GM19239 (cell line): ENCODE data around the gene DET1.
"Not testable (repeated sequence)": the region's sequence is repeated elsewhere in the genome, so short reads cannot be mapped to it uniquely, and the experiment has no call there.

Experiments
- DNase-seq: peaks from one replicate; pipeline ENCODE4 v3.0.0; 2011; ENCODE audit warnings: low spot score; ENCODE audit not compliant: insufficient read length
- FAIRE-seq: peaks from 2 replicates; lab custom pipeline; 2011; peaks lifted over from hg19 to GRCh38; lab: Jason Lieb, UNC

DET1 gene

DNA sequence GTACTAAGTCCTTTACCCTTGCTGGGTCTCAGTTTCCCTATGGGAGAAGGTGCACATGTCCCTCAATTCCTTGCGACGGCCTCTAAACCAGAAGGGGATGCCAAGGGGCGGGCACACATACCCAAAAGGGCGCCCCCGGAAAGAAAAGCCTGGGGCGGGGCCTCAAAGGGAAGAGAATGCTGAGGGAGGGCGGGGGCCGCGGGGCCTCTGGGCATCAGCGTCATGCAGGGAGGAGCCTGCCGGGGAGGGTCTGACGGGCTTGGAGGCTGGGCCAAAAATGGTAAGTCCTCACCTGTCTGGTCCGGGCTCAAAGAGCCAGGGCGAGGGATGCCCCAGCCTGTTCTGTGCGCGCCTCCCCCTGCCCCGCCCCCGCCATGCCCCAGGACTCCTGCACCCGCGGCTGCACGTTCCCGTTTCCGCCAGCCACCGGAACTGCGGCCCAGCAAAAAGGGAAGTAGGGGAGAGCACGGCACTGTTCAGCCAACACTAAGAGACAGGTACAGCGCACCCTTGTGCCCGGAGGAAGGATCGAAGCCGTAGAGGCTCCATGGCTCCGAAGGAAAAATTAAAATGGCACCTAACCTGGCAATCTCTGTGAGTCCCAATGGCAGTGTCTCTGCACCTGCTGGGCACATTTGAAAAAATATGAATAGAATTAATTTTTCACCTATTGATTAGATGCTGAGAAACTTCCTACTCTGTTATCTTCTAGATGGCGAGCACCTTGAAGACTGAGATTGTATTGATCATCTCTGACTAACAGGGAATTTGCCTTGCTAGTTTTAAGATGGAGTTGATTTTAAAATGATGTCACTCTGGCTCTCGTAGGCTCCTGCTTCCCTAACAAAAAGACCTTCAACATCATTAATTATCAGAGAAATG, at the start of gene DET1:
Gene DET1, minus strand, starts transcription at position 434 of the 882 bp plus-strand sequence. CDS start 14,976 bp downstream, outside the sequence.
- FAIRE-seq (peak; percentile 84), DNase-seq (peak; percentile 96)

DNA sequence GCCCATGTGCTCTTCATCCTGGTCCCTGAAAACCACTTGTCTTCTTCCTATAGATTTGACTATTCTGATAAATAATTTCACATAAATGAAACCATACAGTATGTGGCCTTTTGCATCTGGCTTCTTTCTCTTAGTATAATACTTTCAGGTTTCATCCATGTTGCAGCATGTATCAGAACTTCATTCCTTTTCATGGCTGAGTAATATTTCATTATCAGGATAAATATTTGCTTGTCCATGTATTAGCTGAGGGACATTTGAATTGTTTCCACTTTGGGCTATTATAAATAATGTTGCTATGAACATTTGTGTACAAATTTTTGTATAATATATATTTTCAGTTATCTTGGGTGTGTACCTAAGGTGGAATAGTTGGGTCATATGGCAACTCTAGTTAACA, 44.9 kb upstream of the DET1 start:
- DNase-seq (no peak), FAIRE-seq (no peak)

DNA sequence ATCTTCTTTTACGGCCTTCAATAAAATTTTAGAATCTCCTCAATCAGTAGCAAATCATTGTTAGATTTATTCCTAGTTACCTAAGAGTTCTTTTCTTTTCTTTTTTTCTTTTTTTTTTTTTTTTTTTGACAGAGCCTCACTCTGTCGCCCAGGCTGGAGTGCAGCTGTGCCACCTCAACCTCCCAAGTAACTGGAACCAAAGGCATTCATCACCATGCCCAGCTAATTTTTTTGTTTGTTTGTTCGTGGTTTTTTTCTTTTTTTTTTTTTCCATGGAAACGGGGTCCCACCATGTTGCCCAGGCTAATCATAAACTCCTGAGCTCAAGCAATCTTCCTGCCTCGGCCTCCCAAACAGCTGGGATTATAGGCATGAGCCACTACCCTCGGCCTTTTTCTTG, 44.3 kb upstream of the DET1 start:
- FAIRE-seq (no peak), DNase-seq (no peak)

DNA sequence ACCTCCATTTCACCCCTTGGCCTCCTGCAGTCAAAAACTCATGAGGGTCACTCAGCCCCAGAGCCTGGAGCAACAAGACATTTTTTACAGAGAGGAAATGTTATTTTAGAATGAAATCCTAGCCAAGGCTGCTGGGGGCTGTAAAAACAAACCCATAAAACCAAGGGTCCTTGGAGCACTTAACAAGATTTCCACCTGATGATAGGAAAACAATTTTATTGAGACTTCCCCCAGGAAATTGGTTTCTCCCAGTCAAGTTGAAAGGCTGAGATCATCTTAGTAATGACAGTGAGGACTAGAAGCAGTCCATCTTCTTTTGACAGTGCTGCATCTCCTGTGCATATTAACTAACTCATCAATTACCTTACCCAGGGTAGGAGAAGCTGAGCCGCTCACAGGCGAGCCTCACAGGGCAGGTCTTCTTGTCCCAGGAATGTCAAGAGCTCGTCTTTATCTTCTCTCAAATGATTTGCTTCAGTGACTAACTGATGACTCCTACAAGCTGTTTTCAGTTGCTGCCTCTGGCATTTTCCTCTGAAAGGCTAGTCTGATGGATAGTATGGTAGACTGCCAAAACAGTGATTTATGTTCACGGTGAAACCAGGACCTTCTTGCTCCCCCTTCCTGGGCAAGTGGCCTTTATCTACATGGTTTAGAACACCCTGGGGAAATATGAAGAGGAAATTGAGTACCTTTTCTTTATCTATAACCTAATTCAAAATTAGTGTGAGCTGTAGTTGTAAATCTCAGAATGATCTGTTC, 40.1 kb upstream of the DET1 start:
- FAIRE-seq (no peak), DNase-seq (no peak)

DNA sequence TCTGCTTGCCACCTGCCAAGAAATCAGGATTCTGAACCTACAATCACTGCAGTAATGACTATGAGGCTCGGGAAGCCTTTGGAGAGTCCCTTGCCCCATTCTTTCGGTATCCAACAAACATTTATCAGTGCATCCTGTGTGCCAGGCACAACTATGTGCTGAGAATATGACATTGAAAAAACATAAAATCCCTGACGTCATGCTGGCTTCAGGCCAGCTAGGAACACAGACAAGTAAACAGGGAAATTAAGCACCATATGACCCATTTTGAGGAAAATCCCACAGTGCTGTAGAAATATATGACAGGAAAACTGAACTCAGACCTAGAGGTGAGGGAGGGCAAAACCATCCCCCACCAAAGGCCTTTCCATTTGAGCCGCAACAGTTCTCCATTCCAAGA, 34.1 kb upstream of the DET1 start:
- DNase-seq (no peak), FAIRE-seq (no peak)

DNA sequence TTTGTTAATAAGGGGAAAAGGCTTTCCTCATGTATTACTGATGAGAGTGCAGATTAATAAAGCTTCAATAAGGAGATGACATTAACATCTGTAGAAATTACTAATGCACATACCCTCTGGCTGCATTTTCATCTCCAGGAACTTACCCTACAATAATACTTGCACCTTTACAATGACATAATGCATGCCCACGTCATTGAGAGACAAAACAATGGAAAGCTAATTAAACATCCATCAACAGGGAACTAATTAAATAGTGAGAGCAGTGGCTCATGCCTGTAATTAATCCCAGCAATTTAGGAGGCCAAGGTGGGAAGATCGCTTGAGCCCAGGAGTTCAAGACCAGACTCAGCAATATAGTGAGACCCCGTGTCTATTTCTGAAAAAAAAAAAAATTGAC, 32.8 kb upstream of the DET1 start:
- DNase-seq (no peak), FAIRE-seq (no peak)

DNA sequence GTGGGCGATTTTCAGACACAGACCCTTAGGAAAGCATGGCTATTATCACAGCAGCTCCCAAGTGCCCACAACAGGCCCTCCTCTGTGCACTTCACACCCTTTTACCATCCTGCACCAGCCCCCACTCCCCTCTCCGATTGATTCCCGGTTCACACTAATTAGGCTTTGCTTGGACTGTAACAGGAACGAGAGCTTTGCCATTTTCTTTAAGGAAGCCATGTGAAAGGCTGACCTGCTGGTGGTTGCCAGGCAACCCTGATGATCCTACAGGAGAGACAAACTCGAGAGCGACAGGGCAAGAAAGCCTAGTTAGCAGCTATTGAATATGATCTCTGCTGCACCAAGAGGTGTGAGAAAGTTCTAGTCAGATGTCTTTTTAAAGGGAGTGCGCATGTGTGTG, 28.2 kb upstream of the DET1 start:
- no peak for DNase-seq

DNA sequence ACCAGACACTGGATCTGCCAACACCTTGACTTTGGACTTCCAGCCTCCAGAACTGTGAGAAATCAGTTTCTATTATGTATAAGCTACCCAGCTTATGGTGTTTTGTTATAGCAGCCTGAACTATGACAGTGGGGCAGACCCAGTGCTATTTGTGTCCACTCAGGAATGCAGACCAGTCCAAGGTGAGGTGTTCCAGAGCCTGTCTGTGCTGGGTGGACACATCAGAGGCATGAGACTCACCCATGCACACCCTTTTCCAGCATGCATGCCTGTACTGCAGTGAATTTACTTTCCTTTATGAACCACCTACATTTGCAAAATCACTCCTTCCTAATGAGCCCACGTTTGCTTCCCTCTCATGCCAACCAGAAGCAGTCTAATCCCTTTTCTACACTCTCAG, 27.6 kb upstream of the DET1 start:
- DNase-seq: no peak
- FAIRE-seq: no peak

More for the DNA sequence above, 28.2 kb upstream of the DET1 start:
- no peak for FAIRE-seq

DNA sequence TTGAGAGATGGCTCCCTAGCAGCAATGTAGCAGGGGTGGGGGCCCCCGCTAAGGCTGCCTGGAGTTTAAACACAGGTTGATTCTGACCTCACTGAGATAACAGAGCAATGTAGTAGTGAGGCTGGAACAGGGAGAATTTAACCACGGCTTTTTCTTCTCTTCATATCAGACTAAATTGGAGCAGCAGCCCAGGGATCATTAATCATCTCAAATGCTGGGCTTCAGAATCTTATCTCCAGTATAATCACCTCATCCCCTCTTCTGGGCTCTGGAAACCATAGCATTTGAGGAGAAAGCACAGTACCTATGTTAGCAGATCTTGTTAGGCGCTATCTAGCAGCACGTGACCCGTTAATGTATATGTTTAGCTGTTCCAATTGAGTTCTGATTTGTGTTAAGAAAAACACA, 25.4 kb upstream of the DET1 start:
- DNase-seq (no peak), FAIRE-seq (no peak)

DNA sequence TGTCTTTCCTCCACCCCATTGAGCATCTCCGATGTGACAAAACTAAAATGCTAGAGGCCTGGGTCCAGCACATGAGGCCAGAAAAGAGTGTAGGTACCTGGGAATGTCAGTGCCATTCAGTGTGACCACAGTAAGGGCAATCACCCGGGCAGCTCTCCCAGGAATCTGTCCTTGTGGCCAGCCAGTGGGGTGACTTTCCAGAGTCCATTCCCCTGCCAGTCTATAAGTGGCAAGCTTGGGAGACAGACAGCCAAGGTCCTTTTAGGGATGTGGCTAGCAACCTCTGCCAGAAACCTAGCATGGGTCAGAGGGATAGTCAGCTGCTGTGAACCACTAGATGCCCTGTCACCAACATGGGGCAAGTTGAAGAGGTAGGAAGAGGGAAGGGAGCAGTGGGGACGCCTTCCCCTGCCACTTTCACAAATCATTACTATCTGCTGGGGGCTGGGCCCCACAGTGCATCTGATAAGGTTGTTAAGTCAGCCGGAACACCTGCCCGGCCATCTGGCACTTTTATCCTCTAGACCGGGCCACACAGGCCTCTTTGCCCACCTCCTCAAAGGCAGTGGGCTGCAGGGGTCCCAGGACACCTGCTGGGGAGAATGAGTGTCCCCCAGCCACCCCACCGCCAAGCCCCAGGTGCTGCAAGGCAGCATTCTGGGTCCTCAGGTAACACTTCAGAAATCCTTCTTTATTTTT, 24.8 kb upstream of the DET1 start:
- FAIRE-seq (no peak), DNase-seq (no peak)

DNA sequence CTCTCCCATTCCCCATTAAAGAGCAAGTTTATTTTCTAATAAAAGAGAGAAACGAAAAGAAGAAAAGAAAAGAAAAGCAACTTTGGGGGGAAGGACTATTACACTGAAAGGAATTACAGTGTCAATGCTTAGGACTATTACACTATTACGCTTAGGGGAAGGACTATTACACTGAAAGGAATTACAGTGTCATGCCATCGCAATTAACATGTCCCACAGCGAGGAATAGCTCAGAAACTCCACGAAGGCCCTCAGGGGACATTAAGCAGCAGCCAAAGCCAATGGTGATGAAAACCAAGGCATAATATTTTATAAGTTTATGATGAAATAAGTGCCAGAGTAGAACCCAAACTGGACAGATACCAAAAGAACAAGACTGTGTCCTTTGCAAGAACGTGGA, 22.1 kb upstream of the DET1 start:
- DNase-seq: no peak
- FAIRE-seq: no peak

DNA sequence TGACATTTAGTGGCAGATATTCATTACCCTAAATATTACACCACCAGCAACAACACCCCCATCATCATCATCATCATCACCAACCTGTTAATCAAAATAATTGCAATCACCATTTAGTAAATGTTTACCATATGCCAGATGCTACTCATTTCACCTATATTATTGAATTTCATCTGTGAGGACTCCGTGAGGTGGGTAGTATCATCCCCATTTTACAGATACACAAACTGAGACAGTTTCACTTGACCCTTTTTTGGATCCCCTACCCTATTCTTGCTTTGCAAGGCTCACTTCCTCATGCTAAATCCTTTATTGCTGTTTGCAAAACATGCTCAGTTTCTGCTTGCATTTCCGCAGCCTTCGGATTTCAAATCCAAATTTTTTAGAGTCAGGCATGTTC, 18.3 kb upstream of the DET1 start:
- FAIRE-seq: no peak
- DNase-seq: no peak

DNA sequence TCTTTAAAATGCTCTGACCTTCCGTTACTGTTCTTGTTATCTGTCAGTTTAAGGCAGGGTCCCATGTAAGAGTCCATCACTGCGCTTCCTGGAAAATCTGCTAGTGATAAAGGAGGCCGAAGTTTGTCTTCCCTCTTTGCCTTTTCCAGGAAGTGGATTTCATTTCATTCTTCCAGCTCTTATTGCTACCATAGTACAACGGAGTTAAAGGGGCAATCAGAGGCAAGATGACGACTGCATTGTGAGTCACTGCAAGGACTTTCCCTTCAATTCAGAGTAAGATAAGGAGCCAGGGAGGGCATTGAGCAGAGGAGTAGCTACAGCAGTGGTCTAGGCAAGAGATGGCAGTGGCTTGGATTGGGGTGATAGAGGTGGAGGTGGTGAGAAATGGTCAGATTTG, 17.2 kb upstream of the DET1 start:
- no peak for FAIRE-seq
- no peak for DNase-seq

DNA sequence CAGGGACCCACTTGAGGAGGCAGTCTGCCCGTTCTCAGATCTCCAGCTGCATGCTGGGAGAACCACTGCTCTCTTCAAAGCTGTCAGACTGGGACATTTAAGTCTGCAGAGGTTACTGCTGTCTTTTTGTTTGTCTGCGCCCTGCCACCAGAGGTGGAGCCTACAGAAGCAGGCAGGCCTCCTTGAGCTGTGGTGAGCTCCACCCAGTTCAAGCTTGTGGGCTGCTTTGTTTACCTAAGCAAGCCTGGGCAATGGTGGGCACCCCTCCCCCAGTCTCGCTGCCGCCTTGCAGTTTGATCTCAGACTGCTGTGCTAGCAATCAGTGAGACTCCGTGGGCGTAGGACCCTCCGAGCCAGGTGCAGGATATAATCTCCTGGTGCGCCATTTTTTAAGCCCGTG, 13.1 kb upstream of the DET1 start:
- not testable (repeated sequence) for FAIRE-seq, DNase-seq

DNA sequence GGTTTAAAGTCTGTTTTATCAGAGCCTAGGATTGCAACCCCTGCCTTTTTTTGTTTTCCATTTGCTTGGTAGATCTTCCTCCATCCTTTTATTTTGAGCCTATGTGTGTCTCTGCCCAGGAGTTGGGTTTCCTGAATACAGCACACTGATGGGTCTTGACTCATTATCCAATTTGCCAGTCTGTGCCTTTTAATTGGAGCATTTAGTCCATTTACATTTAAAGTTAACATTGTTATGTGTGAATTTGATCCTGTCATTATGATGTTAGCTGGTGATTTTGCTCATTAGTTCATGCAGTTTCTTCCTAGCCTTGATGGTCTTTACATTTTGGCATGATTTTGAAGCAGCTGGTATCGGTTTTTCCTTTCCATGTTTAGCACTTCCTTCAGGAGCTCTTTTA, 11.5 kb upstream of the DET1 start:
- not testable (repeated sequence) for DNase-seq, FAIRE-seq

DNA sequence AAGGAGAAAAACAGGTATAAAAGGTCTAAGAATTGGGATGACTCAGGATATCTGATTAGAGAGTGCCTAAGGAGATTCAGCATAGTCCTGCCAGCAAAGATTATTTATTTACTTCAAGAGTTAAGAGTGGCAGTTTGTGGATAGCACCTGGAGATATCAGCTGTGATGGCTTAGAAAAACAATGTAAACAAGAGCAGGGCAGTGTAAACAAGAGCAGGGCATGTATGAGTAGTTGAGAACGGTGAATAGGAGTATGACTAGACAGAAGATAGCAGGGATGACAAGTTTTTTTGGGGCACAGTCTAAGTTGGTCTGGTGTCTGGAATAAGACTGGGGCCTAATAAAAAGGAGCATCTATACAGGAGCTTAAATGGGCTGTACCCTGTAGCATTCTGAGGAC, 1.5 kb upstream of the DET1 start:
- not testable (repeated sequence) for FAIRE-seq, DNase-seq

DNA sequence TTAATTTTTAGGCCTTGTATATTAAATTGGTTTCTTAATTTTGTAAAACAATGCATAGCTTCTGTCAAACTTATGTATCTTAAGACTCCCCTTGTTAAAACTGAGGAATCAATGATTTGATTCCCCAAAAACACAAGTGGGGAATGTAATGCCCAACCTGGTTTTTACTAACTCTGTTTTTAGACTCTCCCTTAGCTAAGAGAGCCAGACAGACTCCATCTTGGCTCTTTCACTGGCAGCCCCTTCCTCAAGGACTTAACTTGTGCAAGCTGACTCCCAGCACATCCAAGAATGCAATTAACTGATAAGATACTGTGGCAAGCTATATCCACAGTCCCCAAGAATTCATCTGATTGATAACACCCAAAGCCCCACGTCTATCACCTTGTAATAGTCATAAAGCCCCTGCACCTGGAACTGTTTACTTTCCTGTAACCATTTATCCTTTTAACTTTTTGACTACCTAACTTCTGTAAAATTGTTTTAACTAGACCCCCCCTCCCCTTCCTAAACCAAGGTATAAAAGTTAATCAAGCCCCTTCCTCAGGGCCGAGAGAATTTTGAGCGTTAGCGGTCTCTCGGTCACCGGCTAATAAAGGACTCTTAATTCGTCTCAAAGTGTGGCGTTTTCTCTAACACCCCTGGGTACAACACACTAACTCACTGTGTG, 768 bp downstream of the DET1 start:
- not testable (repeated sequence) for DNase-seq, FAIRE-seq

DNA sequence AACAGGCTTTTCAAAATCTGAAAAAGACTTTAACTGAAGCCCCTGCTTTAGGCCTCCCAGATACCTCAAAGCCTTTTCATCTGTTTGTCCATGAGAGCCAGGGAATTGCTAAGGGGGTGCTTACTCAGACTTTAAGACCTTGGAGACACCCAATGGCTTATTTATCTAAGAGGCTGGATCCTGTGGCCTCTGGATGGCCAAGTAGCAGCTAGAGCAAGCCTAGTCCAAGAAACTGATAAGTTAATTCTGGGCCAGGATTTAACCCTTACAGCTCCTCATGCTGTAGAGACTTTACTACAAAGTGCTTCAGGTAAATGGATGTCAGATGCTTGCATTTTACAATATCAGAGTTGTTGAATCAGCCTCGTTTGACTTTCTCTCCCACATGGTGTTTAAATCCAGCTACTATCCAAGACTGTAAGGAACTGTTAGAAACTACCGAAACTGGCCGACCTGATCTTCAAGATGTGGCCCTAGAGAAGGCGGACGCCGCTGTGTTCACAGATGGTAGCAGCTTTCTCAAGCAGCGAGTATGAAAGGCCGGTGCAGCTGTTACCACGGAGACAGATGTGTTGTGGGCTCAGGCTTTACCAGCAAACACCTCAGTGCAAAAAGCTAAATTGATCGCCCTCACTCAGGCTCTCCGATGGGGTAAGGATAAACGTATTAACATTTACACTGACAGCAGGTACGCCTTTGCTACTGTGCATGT, 3.3 kb downstream of the DET1 start:
- FAIRE-seq (no peak), DNase-seq (no peak)

DNA sequence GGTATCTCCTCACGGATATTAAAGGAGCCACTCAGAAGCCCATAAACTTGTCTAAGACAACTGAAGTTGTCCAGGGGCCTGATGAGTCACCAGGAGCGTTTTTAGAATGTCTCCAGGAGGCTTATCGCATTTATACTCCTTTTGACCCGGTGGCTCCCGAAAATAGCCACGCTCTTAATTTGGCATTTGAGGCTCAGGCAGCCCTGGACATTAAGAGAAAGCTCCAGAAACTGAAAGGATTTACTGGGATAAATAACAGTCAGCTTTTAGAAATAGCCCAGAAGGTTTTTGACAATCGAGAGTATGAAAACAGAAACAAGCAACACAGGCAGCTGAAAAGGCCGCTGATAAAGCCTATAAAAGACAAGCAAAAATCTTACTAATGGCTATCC, 4.1 kb downstream of the DET1 start:
- FAIRE-seq: no peak
- DNase-seq: no peak
